GM12874 (cell line): ENCODE measurements around the gene DENND11.
A peak's percentile ranks its signal among the peaks of the same experiment; 100 is the strongest.

Experiments used
- TF ChIP-seq, protein P1 (sequence below): IDR thresholded peaks from 2 replicates; pipeline ENCODE4 v1.5.1; 2011; ENCODE audit warnings: low read depth, mild to moderate bottlenecking, control low read depth, low read length, moderate library complexity; ENCODE audit not compliant: insufficient read depth

The DENND11 gene

DNA sequence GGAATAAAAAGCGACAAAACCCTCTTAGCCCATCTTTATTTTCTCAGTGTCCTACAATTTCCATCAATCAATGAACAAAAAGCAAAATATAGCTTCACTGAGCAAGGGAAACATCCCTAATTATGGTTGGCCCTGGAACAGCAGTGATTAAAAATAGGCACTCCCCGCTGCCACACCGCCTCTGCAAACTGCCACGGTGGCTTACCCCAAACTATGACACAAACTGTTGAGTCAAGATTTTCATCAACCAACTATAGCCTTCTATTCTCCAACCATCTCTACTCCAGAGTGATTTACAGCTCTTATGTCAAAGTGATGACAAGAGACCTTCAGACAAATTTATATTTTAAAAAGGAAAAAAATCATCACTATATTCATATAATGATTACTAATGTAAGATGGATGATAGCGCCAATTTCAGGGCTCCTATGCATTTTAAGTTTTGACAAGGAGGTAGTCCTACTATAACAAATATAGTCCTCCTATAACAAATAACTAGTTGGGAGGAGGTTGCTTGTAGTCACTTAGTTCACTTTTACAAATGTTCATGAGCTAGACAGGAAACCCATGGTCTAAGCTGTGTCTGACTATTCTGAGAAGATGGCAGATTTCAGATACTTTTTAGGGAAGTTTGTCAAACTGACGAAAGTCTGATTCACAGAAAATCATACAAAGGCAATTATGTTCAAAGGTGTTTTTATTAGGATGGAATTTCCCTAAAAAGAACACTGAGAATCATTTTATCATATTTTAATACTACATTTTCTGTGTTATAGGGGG is 26.3 kb downstream of the DENND11 start:
- TF ChIP-seq, protein P1, sequence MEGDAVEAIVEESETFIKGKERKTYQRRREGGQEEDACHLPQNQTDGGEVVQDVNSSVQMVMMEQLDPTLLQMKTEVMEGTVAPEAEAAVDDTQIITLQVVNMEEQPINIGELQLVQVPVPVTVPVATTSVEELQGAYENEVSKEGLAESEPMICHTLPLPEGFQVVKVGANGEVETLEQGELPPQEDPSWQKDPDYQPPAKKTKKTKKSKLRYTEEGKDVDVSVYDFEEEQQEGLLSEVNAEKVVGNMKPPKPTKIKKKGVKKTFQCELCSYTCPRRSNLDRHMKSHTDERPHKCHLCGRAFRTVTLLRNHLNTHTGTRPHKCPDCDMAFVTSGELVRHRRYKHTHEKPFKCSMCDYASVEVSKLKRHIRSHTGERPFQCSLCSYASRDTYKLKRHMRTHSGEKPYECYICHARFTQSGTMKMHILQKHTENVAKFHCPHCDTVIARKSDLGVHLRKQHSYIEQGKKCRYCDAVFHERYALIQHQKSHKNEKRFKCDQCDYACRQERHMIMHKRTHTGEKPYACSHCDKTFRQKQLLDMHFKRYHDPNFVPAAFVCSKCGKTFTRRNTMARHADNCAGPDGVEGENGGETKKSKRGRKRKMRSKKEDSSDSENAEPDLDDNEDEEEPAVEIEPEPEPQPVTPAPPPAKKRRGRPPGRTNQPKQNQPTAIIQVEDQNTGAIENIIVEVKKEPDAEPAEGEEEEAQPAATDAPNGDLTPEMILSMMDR, result no peak

DNA sequence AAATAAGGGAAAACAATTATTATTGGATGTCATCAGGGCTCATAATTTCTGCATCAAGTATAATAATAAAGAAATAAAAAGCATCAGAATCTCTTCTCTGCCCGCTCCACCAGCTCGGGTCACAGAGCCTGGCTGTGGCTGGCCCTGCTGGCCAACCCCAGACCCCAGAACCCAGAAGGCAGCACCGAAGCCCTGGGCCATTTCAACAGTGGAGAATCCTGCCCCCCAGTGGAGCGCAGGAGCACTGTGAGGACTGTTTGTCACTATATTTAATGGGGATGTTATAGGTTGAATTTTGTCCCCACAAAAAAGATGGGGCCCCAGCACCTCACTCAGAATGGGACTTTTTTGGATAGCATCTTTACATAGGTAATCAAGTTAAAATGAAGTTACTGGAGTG is 27.3 kb downstream of the DENND11 start:
- TF ChIP-seq, protein P1, result peak; percentile 43

DNA sequence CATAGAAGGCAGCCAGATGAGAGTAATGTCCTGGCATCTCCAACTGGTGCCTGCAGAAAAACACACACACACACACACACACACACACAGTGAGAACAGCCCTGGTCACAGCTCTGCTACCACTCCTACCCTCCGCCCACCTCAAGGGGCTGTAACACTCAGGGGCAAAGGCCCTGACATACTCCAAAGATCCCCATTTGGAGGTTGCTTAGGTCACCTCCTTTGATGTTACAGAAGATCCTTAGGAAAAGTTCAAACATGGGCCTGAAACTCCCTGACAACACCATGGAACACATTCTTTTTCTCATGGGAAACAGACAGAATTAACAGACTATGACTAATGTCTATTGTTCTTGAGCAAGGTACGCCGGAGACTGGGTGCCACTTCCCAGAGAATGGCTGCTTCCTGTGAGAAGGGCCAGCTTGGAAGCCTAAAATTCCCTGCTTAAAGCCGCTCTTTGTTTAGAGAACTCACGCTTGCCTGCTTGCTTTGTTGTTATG is 27.7 kb downstream of the DENND11 start:
- TF ChIP-seq, protein P1, result no peak

DNA sequence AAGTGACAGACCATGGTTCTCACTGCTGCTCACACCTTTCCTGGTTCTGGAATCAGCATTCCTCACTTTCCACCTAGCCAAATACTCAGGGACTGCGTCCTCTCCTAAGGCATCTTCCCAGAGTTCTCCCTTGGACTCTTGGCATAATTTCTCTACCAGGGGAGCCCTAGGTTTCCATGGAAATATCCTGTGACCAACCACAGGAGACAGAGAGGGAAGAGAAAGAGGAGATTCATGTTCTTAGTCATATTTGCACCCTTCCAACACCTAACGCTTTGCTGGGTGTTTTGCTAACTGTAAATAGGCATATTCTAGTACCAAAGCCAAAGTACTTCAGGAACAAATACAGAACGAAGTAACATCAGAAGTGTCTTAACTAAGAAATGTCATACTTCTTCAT is 28.6 kb downstream of the DENND11 start:
- TF ChIP-seq, protein P1, result no peak

DNA sequence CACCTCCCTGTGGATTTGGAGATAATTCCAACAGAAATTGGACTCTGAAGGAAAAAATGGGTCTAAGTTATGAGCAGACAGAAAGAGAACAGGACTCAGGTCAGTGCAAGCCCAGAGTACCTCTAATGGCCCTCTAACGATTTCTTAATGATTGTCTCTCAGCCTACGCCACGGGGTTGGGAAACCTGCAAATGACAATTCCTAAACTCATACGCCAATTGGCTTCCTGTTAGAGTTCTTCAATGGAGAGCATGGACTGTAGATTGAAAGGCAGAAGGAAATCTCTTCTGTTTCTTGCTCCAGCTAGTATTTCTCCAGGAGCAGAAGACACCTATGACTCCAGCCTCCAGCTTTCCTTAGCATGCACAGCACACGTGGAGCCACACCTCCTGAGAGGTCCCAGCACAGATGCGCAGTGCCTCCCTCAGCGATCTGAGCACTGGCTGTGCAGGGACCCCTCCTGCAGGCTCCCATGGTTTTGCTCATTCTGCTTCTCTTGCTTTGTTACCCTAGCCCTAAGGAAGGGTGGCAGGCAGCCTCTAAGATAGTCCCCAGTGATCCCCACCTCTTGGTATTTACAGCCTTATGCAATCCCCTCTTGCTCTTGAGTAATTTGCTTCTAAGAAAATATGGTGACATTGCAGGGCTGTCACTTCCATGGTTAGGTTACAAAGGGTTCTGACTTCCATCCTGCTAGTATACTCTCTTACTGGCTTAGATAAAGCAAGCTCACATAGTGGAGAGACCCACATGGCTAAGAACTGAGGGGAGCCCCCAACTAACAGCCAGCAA is 30.1 kb downstream of the DENND11 start:
- TF ChIP-seq, protein P1, result no peak

DNA sequence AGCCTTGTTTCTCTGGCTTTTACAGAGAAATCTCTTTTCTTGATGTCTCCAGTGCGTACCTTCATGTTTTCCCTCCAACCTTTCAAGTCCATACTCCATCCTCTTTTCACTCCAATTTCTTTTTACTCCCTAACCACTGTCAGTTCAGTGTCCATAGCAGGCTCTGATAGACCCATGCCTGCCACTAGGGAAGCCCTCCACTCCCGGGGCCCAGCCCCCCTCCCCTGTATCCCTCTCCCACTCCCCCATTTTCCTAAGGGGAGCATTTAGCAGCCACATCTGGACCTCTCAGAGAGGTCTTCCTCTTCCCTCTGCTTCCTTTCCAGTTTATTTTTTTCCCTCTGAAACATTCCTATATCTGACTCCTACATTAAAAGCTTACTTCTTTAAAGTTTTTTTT is 33.1 kb downstream of the DENND11 start:
- TF ChIP-seq, protein P1, result no peak

DNA sequence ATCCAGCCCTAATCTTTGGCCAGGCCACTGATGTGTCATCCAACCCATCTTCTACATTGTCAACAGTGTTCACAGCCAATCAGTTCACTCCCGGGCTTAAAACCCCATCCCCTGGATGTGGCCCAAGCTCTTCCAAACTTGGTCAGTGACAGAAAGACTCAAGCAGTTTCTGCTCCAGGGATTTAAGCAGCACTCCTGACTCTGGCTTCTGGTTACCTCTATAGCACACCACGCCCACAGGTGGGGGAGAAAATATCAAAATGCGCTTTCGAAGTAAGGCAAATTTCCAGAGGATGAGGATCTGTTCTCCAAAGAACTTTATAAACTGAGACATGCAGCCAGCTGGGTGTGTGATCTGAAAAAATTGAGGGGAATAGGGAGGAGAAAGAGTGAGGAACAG is 35.9 kb downstream of the DENND11 start:
- TF ChIP-seq, protein P1, result no peak
